CD14-positive monocyte (primary cell): ENCODE measurements around the gene DGKQ. TPM values are rescaled to one million over a fixed set of nuclear protein-coding genes. Genes with fewer than 3 reads are reported as not detected.

Experiments
- DNase-seq, 3 donors: peaks; one replicate each; pipeline ENCODE4 v3.0.0-alpha.2; 2011 to 2022
- H2AFZ ChIP-seq: 2 replicates; pipeline ENCODE4 v1.6.0; 2012; ENCODE audit warnings: mild to moderate bottlenecking, low read depth, low read length, inconsistent platforms; ENCODE audit not compliant: insufficient read depth, poor library complexity, severe bottlenecking
- H3K27ac ChIP-seq, 2 donors: 1 replicate in 1 of 2; 2 replicates in 1 of 2; pipeline ENCODE4 v1.5.1; 2012 to 2013; ENCODE audit warnings: low read length in 2 of 2, control low read depth in 1 of 2, inconsistent platforms in 1 of 2, low read depth in 1 of 2, mild to moderate bottlenecking in 1 of 2
- H3K27me3 ChIP-seq, 2 donors: one replicate each; pipeline versions ENCODE4 v1.6.0 to v1.6.1; 2011 to 2013; ENCODE audit warnings: low read length in 2 of 2; ENCODE audit not compliant: control insufficient read depth in 2 of 2, insufficient read depth in 2 of 2
- H3K36me3 ChIP-seq, 2 donors: replicated peaks in 1 of 2; 1 replicate in 1 of 2; 2 replicates in 1 of 2; pipeline versions ENCODE4 v1.5.1 to v1.6.1; 2012 to 2013; ENCODE audit warnings: low read length in 2 of 2, control low read depth in 1 of 2, inconsistent platforms in 1 of 2, mild to moderate bottlenecking in 1 of 2; ENCODE audit not compliant: insufficient read depth in 2 of 2, control insufficient read depth in 1 of 2
- H3K4me1 ChIP-seq, 2 donors: 1 replicate in 1 of 2; 2 replicates in 1 of 2; pipeline versions ENCODE4 v1.5.1 to v1.6.1; 2012 to 2013; ENCODE audit warnings: low read length in 2 of 2, control low read depth in 1 of 2, inconsistent platforms in 1 of 2, mild to moderate bottlenecking in 1 of 2, moderate library complexity in 1 of 2; ENCODE audit not compliant: insufficient read depth in 2 of 2, control insufficient read depth in 1 of 2
- H3K4me2 ChIP-seq: replicated peaks from 2 replicates; pipeline ENCODE3; 2012; ENCODE audit warnings: low read length, moderate library complexity, mild to moderate bottlenecking; ENCODE audit not compliant: poor library complexity, severe bottlenecking; ENCODE audit errors: extremely low read depth
- H3K4me3 ChIP-seq, 3 experiments: fragments of 200-600 bp in 1 of 3; sonication (generic) in 1 of 3; replicated peaks in 1 of 3; 1 replicate in 2 of 3; 2 replicates in 1 of 3; pipeline ENCODE4 v1.5.1; 2011 to 2013; ENCODE audit warnings: low read length in 3 of 3, mild to moderate bottlenecking in 3 of 3, control low read depth in 2 of 3, low read depth in 2 of 3, inconsistent platforms in 1 of 3, moderate library complexity in 1 of 3
- H3K79me2 ChIP-seq: 2 replicates; pipeline ENCODE4 v1.6.0; 2012; ENCODE audit warnings: mild to moderate bottlenecking, control low read depth, inconsistent platforms, low read length, moderate library complexity; ENCODE audit not compliant: insufficient read depth
- H3K9ac ChIP-seq: 2 replicates; pipeline ENCODE4 v1.6.0; 2017; ENCODE audit warnings: low read length, mild to moderate bottlenecking; ENCODE audit not compliant: insufficient read depth, poor library complexity, severe bottlenecking
- H3K9me3 ChIP-seq, 2 donors: replicated peaks in 1 of 2; 1 replicate in 1 of 2; 2 replicates in 1 of 2; pipeline versions ENCODE4 v1.5.1 to v1.6.1; 2012 to 2013; ENCODE audit warnings: low read length in 2 of 2, control low read depth in 1 of 2; ENCODE audit not compliant: control insufficient read depth in 1 of 2, insufficient read depth in 1 of 2
- H4K20me1 ChIP-seq: 2 replicates; pipeline ENCODE4 v1.6.0; 2012; ENCODE audit warnings: mild to moderate bottlenecking, low read length, control low read depth, moderate library complexity; ENCODE audit not compliant: insufficient read depth
- H3K27ac Mint-ChIP-seq, 7 donors: one replicate each; pipeline ENCODE4 v1.8.0; 2020; ENCODE audit warnings: mild to moderate bottlenecking in 7 of 7, mixed read lengths in 7 of 7, moderate library complexity in 6 of 7, inconsistent platforms in 2 of 7
- H3K27me3 Mint-ChIP-seq, 3 donors: one replicate each; pipeline ENCODE4 v1.8.0; 2021 to 2022; ENCODE audit warnings: low read depth in 3 of 3, mild to moderate bottlenecking in 3 of 3, mixed read lengths in 3 of 3, moderate library complexity in 3 of 3, inconsistent platforms in 1 of 3
- H3K36me3 Mint-ChIP-seq, 2 donors: one replicate each; pipeline ENCODE4 v1.8.0; 2020; ENCODE audit warnings: mixed read lengths in 2 of 2, inconsistent platforms in 1 of 2, mild to moderate bottlenecking in 1 of 2
- H3K4me1 Mint-ChIP-seq: one replicate; pipeline ENCODE4 v1.8.0; 2020; ENCODE audit warnings: mild to moderate bottlenecking, mixed read lengths
- H3K4me3 Mint-ChIP-seq, 2 donors: one replicate each; pipeline ENCODE4 v1.8.0; 2020; ENCODE audit warnings: mild to moderate bottlenecking in 2 of 2, mixed read lengths in 2 of 2, moderate library complexity in 1 of 2
- H3K9me3 Mint-ChIP-seq, 7 donors: one replicate each; pipeline ENCODE4 v1.8.0; 2020 to 2022; ENCODE audit warnings: mixed read lengths in 7 of 7, mild to moderate bottlenecking in 6 of 7, moderate library complexity in 6 of 7, inconsistent platforms in 2 of 7
- WGBS: methylation state at CpG from one replicate; pipeline ENCODE4 v1.1.5; 2013; ENCODE audit warnings: missing lambda C conversion rate; ENCODE audit not compliant: insufficient coverage; 5-methylcytosine and 5-hydroxymethylcytosine counted together
- intact Hi-C, 2 donors: fragments of 100-400 bp; cut with micrococcal nuclease; formaldehyde crosslinking; loops; one replicate each; pipeline versions ENCODE4 v1.15.0 to v1.15.1; 2023
- polyA plus RNA-seq, 3 donors: library from polyadenylated mRNA; depleted of rRNA in 1 of 3; unstranded in 2 of 3; stranded (reverse) in 1 of 3; fragments of 300-500 nt in 2 of 3; fragments of >200 nt in 1 of 3; fragmentation: Illumina TruSeq in 2 of 3; gene quantifications; 1 replicate in 2 of 3; 2 replicates in 1 of 3; pipeline ENCODE4 v1.2.3, GENCODE V29; 2012 to 2021
- TF ChIP-seq, protein P1 (sequence below): fragments of 200-600 bp; IDR thresholded peaks from one replicate; pipeline ENCODE4 v1.8.0; 2022; ENCODE audit warnings: antibody characterized with exemption, mild to moderate bottlenecking

DGKQ gene
- polyA plus RNA-seq, 3 donors = 0.58 to 23.1 (median 2.4) TPM

DNA sequence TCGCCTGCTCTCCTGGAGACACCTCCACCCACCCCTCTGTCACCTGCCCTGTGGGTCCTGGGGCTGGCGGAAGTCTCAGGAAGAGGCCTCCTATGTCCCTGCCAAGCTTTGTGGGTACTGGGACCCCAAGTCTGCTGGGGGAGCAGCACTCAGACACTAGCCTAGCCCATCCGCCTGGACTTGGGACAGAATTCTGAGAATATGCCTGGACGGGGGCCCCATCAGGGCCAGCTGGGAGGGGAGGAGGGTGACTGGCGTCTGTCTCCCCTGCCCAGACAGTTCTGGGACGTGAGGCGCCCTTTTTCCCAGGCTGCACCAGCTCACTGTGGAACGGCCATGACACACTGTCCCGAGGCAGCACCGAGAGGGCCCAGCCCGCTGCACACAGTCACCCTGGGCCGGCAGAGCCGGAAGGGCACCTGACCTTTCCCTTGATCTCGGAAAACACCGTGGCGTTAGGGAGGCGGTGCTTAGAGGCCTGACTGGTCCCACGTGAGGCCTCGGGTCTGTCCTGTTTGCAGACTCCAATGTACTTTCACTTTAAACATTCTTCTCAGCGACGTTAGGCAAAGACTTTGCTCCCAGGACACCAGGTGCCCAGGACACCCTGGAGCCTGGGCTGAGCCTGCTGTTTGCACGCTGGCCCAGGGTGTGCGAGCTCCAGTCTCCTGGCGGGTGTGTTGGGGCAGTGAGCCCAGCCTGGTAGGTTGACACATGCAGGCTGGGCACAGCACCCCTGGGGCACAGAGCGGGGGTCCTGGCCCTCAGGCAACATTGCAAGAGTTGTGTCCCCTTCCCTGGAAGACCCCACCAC is 19.1 kb upstream of the DGKQ start:
- no peak for DNase-seq
- peaks cover 25% of the 10 kb centered on the region for H4K20me1 ChIP-seq
- H3K36me3 ChIP-seq = peaks cover 13 to 14% of the 10 kb centered on the region in 2 donors
- TF ChIP-seq, protein P1, sequence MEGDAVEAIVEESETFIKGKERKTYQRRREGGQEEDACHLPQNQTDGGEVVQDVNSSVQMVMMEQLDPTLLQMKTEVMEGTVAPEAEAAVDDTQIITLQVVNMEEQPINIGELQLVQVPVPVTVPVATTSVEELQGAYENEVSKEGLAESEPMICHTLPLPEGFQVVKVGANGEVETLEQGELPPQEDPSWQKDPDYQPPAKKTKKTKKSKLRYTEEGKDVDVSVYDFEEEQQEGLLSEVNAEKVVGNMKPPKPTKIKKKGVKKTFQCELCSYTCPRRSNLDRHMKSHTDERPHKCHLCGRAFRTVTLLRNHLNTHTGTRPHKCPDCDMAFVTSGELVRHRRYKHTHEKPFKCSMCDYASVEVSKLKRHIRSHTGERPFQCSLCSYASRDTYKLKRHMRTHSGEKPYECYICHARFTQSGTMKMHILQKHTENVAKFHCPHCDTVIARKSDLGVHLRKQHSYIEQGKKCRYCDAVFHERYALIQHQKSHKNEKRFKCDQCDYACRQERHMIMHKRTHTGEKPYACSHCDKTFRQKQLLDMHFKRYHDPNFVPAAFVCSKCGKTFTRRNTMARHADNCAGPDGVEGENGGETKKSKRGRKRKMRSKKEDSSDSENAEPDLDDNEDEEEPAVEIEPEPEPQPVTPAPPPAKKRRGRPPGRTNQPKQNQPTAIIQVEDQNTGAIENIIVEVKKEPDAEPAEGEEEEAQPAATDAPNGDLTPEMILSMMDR = no peak
- H3K9me3 ChIP-seq = peaks cover 0 to 5% of the 10 kb centered on the region in 2 donors
- Mint-ChIP-seq H3K36me3 (peaks cover 7 to 20% of the 10 kb centered on the region in 2 donors), H3K9me3 (peaks cover 0 to 10% (median 0%) of the 10 kb centered on the region in 7 donors), H3K27me3 (peaks cover 18 to 23% (median 22%) of the 10 kb centered on the region in 3 donors), H3K27ac (peak overlapping the region in 1 of 7 donors; percentile 18), H3K4me1 (peaks cover 7% of the 10 kb centered on the region), H3K4me3 (no peak overlapping the region)
- H3K4me2 ChIP-seq = no peak overlapping the region
- peaks cover 7 to 9% of the 10 kb centered on the region in 2 donors for H3K4me1 ChIP-seq
- H3K27me3 ChIP-seq = peaks cover 7 to 18% of the 10 kb centered on the region in 2 donors
- H3K27ac ChIP-seq = no peak overlapping the region
- no peaks in the 10 kb centered on the region for H3K79me2 ChIP-seq
- H2AFZ ChIP-seq = no peak overlapping the region
- no peak overlapping the region for H3K4me3 ChIP-seq
- H3K9ac ChIP-seq = no peak overlapping the region
- 97% methylated on average over 24 of the region's 25 CpGs for WGBS
- intact Hi-C loops = no loop called here

DNA sequence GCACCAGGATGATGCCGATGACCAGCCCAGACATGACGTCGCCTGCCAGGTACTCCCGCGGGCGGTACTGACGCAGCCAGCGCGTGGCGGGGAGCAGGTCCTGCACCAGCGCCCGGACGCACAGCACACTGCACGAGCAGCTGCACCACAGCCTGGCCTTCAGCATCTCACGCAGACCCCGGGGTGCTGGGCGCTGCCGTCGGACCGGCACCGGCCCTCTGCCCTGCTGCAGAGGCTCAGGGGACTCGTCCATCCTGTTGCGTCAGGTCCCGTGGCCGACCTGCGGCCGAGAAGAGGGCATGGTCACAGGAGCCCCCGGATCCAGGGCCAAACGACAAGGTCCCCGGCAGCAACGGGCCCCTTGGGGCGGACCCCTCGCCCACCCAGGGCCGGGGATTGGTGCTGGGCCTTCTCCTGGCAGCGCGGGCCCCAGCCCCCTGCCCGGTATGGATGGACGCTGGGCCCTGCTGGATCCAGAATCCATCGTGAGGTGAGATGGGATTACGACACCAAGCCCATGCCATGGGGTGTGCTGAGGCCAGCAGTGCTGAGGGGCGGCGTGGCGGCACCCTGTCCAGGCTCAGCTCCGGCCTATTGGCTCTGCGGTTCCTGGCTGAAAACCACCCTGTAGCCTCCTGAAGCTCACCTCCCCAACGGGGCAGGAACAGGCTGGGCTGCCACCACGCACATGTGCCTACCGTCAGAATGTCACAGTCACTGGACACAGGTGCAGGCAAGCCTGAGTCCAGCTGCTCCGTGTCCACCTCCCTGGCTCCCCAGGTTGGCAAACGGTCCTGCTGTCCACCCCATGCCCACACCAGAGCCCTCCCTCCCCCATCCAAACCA is 18.3 kb upstream of the DGKQ start:
- Histone ChIP-seq H3K4me3 (no peak overlapping the region), H3K79me2 (no peaks in the 10 kb centered on the region), H3K36me3 (peaks cover 13 to 14% of the 10 kb centered on the region in 2 donors), H3K4me1 (peaks cover 11 to 15% of the 10 kb centered on the region in 2 donors), H3K4me2 (no peak overlapping the region), H3K27ac (no peak overlapping the region), H2AFZ (no peak overlapping the region), H3K9ac (no peak overlapping the region), H3K9me3 (peaks cover 0 to 2% of the 10 kb centered on the region in 2 donors), H3K27me3 (peaks cover 4 to 13% of the 10 kb centered on the region in 2 donors), H4K20me1 (peaks cover 24% of the 10 kb centered on the region)
- Mint-ChIP-seq H3K27ac (peak overlapping the region in 1 of 7 donors; percentile 18), H3K4me3 (no peak overlapping the region), H3K36me3 (peaks cover 7 to 20% of the 10 kb centered on the region in 2 donors), H3K27me3 (peaks cover 13 to 17% (median 16%) of the 10 kb centered on the region in 3 donors), H3K4me1 (peaks cover 7% of the 10 kb centered on the region), H3K9me3 (peaks cover 0 to 5% (median 0%) of the 10 kb centered on the region in 7 donors)
- WGBS = 95% methylated on average over 49 of the region's 50 CpGs
- intact Hi-C loops = no loop called here
- TF ChIP-seq, protein P1 = no peak
- no peak for DNase-seq
